Suprapubic skin (tissue), 4 donors: Measurements from ENCODE around the gene MARF1. TPM values are rescaled to one million over a fixed set of nuclear protein-coding genes. Genes with fewer than 3 reads are reported as not detected.
"Not testable (repeated sequence)": the region's sequence is repeated elsewhere in the genome, so short reads cannot be mapped to it uniquely, and the experiment has no call there.

Source experiments
- DNase-seq, 2 donors: peaks; one replicate each; pipeline ENCODE4 v3.0.0-alpha.2; 2019; ENCODE audit warnings: low spot score in 2 of 2
- H3K27ac ChIP-seq: fragments of 200-600 bp; sonication (generic); one replicate; pipeline ENCODE4 v1.5.1; 2019
- H3K27me3 ChIP-seq: fragments of 200-600 bp; sonication (generic); one replicate; pipeline ENCODE4 v1.5.1; 2019
- H3K36me3 ChIP-seq: fragments of 200-600 bp; sonication (generic); one replicate; pipeline ENCODE4 v1.5.1; 2019
- H3K4me1 ChIP-seq: fragments of 200-600 bp; sonication (generic); one replicate; pipeline ENCODE4 v1.5.1; 2019
- H3K4me3 ChIP-seq: fragments of 200-600 bp; sonication (generic); one replicate; pipeline ENCODE4 v1.5.1; 2019; ENCODE audit warnings: mild to moderate bottlenecking
- H3K9me3 ChIP-seq: fragments of 200-600 bp; sonication (generic); one replicate; pipeline ENCODE4 v1.5.1; 2019
- EP300 ChIP-seq: sonication (generic); formaldehyde crosslinking; IDR thresholded peaks from one replicate; pipeline ENCODE4 v1.6.1; 2017; ENCODE audit warnings: antibody characterized with exemption
- POLR2A ChIP-seq, 2 donors: fragments of 450-650 bp; IDR thresholded peaks; one replicate each; pipeline ENCODE4 v1.6.1; 2017; ENCODE audit warnings: antibody characterized with exemption in 2 of 2, mild to moderate bottlenecking in 2 of 2, moderate library complexity in 2 of 2
- POLR2AphosphoS5 ChIP-seq, 3 donors: sonication (generic); formaldehyde crosslinking; IDR thresholded peaks; one replicate each; pipeline ENCODE4 v1.6.1; 2017; ENCODE audit warnings: antibody characterized with exemption in 3 of 3
- WGBS: methylation state at CpG from one replicate; pipeline ENCODE4 v1.1.5; 2018; 5-methylcytosine and 5-hydroxymethylcytosine counted together
- total RNA-seq, 4 donors: library from RNA; depleted of rRNA; stranded (reverse); fragments of >200 nt; gene quantifications; one replicate each; pipeline ENCODE4 v1.1.0, GENCODE V29; 2016
- TF ChIP-seq, protein P1 (sequence below), 2 donors: fragments of 200-600 bp in 1 of 2; fragments of 450-650 bp in 1 of 2; sonication (generic) in 1 of 2; IDR thresholded peaks; one replicate each; pipeline ENCODE4 v1.5.1; 2016 to 2019; ENCODE audit warnings: antibody characterized with exemption in 2 of 2, mild to moderate bottlenecking in 1 of 2, moderate library complexity in 1 of 2

Gene MARF1
- total RNA-seq, 4 donors from 2014 or later = 36.2 to 117 (median 44.2) TPM

DNA sequence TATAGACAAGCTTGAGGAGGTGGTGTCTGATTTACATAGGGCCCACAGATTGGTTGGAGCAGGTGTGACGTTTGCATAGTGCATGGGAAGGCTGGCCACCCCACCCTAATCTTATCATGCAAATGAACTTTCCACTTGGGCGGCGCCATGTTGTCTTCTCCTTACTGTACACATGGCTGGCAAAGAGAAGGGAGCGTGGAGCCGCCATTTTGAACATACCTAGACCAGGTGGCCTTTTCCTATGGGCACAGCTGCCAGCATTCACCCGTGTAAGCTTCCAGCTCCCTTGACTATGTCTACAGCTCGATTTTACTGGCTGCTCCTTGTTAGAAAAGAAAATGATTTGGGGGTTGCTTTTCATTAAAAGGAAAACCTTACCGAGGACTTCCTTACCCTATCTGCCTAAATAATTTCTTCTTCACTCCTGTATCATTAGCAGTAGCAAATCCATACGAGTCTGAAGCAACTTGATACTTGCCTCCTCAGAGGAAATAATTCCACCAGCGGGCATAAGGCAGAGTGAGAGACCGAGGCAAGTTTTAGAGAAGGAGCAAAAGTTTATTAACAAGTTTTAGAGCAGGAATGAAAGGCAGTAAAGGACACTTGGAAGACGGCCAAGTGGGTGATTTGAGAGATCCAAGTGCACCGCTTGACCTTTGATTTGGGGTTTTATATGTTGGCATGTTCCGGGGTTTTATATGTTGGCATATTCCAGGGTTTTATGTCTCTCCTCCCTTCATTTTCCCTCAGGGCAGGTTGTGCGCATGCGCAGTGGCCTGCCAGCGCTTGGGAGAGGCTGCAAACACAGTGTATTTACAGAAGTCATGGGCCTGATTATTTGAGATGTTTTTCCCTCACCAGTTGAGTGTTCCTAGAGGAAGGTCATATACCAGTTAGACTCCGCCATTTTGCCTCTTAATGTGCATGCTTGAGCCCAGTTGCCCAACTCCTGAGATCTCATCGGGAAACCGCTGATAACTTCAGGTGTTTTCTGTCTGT, 65.7 kb downstream of the MARF1 start:
- Histone ChIP-seq H3K27ac (peak overlapping the region; percentile 39), H3K27me3 (no peaks in the 10 kb centered on the region), H3K9me3 (no peaks in the 10 kb centered on the region), H3K4me1 (peaks cover 24% of the 10 kb centered on the region), H3K36me3 (peaks cover 3% of the 10 kb centered on the region), H3K4me3 (no peak overlapping the region)
- 87% methylated on average over 20 of the region's 20 CpGs for WGBS
- TF ChIP-seq, protein P1, sequence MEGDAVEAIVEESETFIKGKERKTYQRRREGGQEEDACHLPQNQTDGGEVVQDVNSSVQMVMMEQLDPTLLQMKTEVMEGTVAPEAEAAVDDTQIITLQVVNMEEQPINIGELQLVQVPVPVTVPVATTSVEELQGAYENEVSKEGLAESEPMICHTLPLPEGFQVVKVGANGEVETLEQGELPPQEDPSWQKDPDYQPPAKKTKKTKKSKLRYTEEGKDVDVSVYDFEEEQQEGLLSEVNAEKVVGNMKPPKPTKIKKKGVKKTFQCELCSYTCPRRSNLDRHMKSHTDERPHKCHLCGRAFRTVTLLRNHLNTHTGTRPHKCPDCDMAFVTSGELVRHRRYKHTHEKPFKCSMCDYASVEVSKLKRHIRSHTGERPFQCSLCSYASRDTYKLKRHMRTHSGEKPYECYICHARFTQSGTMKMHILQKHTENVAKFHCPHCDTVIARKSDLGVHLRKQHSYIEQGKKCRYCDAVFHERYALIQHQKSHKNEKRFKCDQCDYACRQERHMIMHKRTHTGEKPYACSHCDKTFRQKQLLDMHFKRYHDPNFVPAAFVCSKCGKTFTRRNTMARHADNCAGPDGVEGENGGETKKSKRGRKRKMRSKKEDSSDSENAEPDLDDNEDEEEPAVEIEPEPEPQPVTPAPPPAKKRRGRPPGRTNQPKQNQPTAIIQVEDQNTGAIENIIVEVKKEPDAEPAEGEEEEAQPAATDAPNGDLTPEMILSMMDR (IDR thresholded peaks at IDR 0.05) = no peak
- TF ChIP-seq EP300 (no peak), POLR2A (IDR thresholded peaks at IDR 0.05) (no peak), POLR2AphosphoS5 (IDR thresholded peaks at IDR 0.05) (no peak)
- DNase-seq = no peak

DNA sequence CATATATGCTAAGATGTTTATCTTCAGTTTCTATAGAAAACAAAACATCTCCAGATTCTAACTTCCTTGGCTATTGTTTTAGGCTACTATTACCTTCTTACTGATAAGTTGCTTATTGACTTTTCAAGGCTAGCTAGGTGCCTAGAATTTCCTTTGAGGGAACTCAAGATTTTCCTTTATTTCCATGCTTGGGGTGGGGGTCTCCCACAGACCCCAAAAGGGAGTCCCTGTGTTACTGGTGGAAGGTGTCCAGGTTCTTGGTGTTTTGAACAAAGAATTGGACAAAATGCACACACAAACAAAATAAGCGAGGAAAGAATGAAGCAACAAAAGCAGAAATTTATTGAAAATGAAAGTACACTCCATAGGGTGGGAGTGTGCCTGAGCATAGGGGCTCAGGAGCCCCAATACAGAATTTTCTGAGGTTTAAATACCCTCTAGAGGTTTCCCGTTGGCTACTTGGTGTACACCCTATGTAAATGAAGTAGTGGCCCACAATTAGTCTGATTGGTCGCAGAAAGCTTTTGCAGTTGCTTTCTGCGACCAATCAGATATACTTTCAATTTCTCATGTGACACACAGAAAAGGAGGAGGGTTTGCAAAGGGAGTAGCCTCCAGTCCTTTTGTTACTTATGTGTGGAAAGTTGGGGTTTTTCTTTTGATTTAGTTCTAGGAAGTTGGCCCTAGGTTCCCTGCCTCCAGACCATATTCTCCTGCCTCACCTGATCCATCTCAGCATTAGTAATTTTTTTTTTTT, 67.5 kb downstream of the MARF1 start:
- no peak for TF ChIP-seq POLR2A (IDR thresholded peaks at IDR 0.05)
- TF ChIP-seq, protein P1 (IDR thresholded peaks at IDR 0.05) = no peak
- no peak for TF ChIP-seq POLR2AphosphoS5 (IDR thresholded peaks at IDR 0.05)
- no peak for TF ChIP-seq EP300
- WGBS = 93% methylated on average over 4 of the region's 4 CpGs

DNA sequence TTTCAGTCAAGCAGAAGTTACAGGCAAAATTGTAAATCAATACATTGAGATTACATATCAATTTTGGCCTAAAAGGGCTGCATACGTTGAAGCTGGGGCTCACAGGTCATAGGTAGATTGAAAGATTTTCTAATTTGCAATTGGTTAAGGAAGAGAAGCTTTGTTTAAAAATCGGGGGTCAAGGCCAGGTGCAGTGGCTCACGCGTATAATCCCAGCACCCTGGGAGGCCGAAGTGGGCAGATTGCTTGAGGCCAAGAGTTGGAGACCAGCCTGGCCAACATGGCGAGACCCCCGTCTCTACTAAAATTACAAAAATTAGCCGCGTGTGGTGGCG, 68.4 kb downstream of the MARF1 start:
- Histone ChIP-seq H3K4me3 (no peak overlapping the region), H3K36me3 (no peaks in the 10 kb centered on the region), H3K9me3 (no peaks in the 10 kb centered on the region), H3K27ac (no peak overlapping the region), H3K27me3 (no peaks in the 10 kb centered on the region), H3K4me1 (peaks cover 28% of the 10 kb centered on the region)
- no peak for TF ChIP-seq POLR2A (IDR thresholded peaks at IDR 0.05)
- TF ChIP-seq EP300 = no peak
- no peak for TF ChIP-seq POLR2AphosphoS5 (IDR thresholded peaks at IDR 0.05)
- TF ChIP-seq, protein P1 (IDR thresholded peaks at IDR 0.05) = no peak
- 95% methylated on average over 10 of the region's 10 CpGs for WGBS
- no peak for DNase-seq

More for the DNA sequence above, 67.5 kb downstream of the MARF1 start:
- DNase-seq = no peak
- Histone ChIP-seq H3K36me3 (no peaks in the 10 kb centered on the region), H3K27ac (no peak overlapping the region), H3K4me1 (peaks cover 28% of the 10 kb centered on the region), H3K4me3 (no peak overlapping the region), H3K27me3 (no peaks in the 10 kb centered on the region), H3K9me3 (no peaks in the 10 kb centered on the region)

DNA sequence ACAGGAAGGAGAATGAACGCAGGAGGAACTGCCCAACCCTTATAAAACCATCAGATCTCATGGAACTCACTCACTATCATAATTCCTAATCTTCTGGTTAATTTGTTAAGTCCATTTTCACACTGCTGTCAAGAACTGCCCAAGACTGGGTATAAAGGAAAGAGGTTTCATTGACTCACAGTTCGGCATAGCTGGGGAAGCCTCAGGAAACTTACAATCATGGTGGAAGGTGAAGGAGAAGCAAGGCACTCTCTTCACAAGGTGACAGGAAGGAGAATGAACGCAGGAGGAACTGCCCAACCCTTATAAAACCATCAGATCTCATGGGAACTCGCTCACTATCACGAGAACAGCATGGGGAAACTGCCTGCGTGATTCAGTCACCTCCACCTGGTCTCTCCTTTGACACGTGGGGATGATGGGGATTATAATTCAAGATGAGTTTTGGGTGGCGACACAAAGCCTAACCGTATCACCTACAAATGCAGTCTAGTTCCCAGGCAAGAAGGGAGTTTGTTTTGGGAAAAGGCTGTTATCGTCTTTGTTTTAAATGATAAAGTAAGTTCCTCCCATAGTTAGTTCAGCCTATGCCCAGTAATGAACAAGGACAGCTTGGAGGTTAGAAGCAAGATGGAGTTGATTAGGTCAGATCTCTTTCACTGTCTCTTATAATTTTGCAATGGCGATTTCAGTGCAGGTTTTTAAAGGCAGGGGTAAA, 68.9 kb downstream of the MARF1 start:
- 94% methylated on average over 11 of the region's 11 CpGs for WGBS
- DNase-seq = not testable (repeated sequence)

DNA sequence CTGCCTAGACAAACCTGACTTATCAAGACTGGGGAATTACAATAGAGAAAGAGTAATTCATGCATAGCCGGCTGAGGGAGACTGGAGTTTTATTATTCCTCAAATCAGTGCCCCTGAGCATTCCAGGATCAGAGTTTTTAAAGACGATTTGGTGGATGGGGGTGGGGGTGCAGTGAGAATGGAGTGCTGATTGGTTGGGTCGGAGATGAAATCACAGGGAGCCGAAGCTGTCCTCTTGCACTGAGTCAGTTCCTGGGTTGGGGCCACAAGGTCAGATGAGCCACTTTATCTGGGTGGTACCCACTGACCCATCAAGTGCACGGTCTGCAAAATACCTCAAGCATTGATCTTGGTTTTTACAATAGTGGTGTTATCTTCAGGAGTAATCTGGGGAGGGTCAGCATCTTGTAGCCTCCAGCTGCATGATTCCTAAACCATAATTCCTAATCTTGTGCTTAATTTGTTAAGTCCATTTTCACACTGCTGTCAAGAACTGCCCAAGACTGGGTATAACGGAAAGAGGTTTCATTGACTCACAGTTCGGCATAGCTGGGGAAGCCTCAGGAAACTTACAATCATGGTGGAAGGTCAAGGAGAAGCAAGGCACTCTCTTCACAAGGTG, 69.6 kb downstream of the MARF1 start:
- no peaks in the 10 kb centered on the region for H3K9me3 ChIP-seq
- no peak for DNase-seq
- TF ChIP-seq POLR2AphosphoS5 (IDR thresholded peaks at IDR 0.05) = no peak
- TF ChIP-seq POLR2A (IDR thresholded peaks at IDR 0.05) = no peak
- TF ChIP-seq, protein P1 (IDR thresholded peaks at IDR 0.05) = no peak
- TF ChIP-seq EP300 = no peak
- H3K4me3 ChIP-seq = no peak overlapping the region
- no peaks in the 10 kb centered on the region for H3K36me3 ChIP-seq
- H3K27me3 ChIP-seq = no peaks in the 10 kb centered on the region
- H3K4me1 ChIP-seq = peaks cover 28% of the 10 kb centered on the region
- H3K27ac ChIP-seq = no peak overlapping the region
- 79% methylated on average over 7 of the region's 7 CpGs for WGBS

More for the DNA sequence above, 68.9 kb downstream of the MARF1 start:
- not testable (repeated sequence) for H3K36me3 ChIP-seq, H3K27ac ChIP-seq, H3K9me3 ChIP-seq, H3K27me3 ChIP-seq, H3K4me3 ChIP-seq
- peaks cover 28% of the 10 kb centered on the region for H3K4me1 ChIP-seq
